ENCODE results near the gene CSRP2. TPM values are rescaled to one million over a fixed set of nuclear protein-coding genes. Genes with fewer than 3 reads are reported as not detected.

The CSRP2 gene
- polyA plus RNA-seq, 1 donor (not counting 4 experiments of a cell fraction or from before 2014, with no cell fraction given): 74.9 TPM

GRCh38 chr12:76914102-76914859, 35.5 kb upstream of the CSRP2 start:
- TF ChIP-seq EZH2 (IDR thresholded peaks at IDR 0.05; ENCODE audit: low read length) (no peak), CTCF (optimal IDR thresholded peaks at IDR 0.05 in 1 of 3, IDR thresholded peaks at IDR 0.05 in 1 of 3, conservative IDR thresholded peaks at IDR 0.05 in 1 of 3; ENCODE audit: extremely low read depth in 1 of 3, insufficient read depth in 2 of 3, low read length in 3 of 3) (no peak)
- dilution Hi-C loops (cut with MboI; ENCODE audit: extremely low pct_ligation_motif_present, low sequenced_read_pairs): no loop called here
- Histone ChIP-seq H3K27ac (ENCODE audit: control insufficient read depth, insufficient read depth, low read length) (no peak overlapping the region), H3K9me1 (ENCODE audit: control insufficient read depth, extremely low read depth, insufficient read depth, low read length) (no peaks in the 10 kb centered on the region), H2AFZ (ENCODE audit: control insufficient read depth, low read length) (no peak overlapping the region), H3K27me3 (ENCODE audit: control insufficient read depth, extremely low read depth, insufficient read depth, low read length) (peaks cover 2% of the 10 kb centered on the region), H3K36me3 (ENCODE audit: control insufficient read depth in 2 of 2, extremely low read depth in 1 of 2, insufficient read depth in 2 of 2, low read length in 2 of 2) (no peaks in the 10 kb centered on the region), H3K4me1 (ENCODE audit: control insufficient read depth, extremely low read depth, insufficient read depth, low read length) (no peaks in the 10 kb centered on the region), H3K9ac (ENCODE audit: control insufficient read depth, extremely low read depth, insufficient read depth, low read length) (no peak overlapping the region), H3K9me3 (ENCODE audit: control insufficient read depth, low read depth, low read length) (no peaks in the 10 kb centered on the region), H4K20me1 (ENCODE audit: control insufficient read depth, extremely low read depth, insufficient read depth, low read length) (no peaks in the 10 kb centered on the region), H3K79me2 (ENCODE audit: control insufficient read depth, insufficient read depth, low read length) (no peaks in the 10 kb centered on the region), H3K4me2 (ENCODE audit: control insufficient read depth, extremely low read depth, insufficient read depth, low read depth, low read length) (no peak overlapping the region), H3K4me3 (ENCODE audit: control insufficient read depth in 2 of 3, extremely low read depth in 1 of 3, insufficient read depth in 2 of 3, low read depth in 1 of 3, low read length in 3 of 3) (no peak overlapping the region)
- DNase-seq (ENCODE audit: low read depth, low spot score) (no peak), FAIRE-seq (no peak)

- Histone ChIP-seq H2AFZ (ENCODE audit: control insufficient read depth, low read length) (no peak overlapping the region), H3K27me3 (ENCODE audit: control insufficient read depth, extremely low read depth, insufficient read depth, low read length) (peaks cover 2% of the 10 kb centered on the region)
Measured at GRCh38 chr12:76909290-76909689, 30.5 kb upstream of the CSRP2 start.

More at GRCh38 chr12:76909290-76909689, 30.5 kb upstream of the CSRP2 start:
- no peaks in the 10 kb centered on the region for H3K36me3 ChIP-seq (ENCODE audit: control insufficient read depth in 2 of 2, extremely low read depth in 1 of 2, insufficient read depth in 2 of 2, low read length in 2 of 2)
- no peaks in the 10 kb centered on the region for H3K9me1 ChIP-seq (ENCODE audit: control insufficient read depth, extremely low read depth, insufficient read depth, low read length)
- H3K4me1 ChIP-seq (ENCODE audit: control insufficient read depth, extremely low read depth, insufficient read depth, low read length): no peaks in the 10 kb centered on the region
- no peak for TF ChIP-seq CTCF (optimal IDR thresholded peaks at IDR 0.05 in 1 of 3, IDR thresholded peaks at IDR 0.05 in 1 of 3, conservative IDR thresholded peaks at IDR 0.05 in 1 of 3; ENCODE audit: extremely low read depth in 1 of 3, insufficient read depth in 2 of 3, low read length in 3 of 3)
- no peak for FAIRE-seq
- dilution Hi-C loops (cut with MboI; ENCODE audit: extremely low pct_ligation_motif_present, low sequenced_read_pairs): no loop called here
- no peak overlapping the region for H3K4me2 ChIP-seq (ENCODE audit: control insufficient read depth, extremely low read depth, insufficient read depth, low read depth, low read length)
- DNase-seq (ENCODE audit: low read depth, low spot score): no peak
- H3K79me2 ChIP-seq (ENCODE audit: control insufficient read depth, insufficient read depth, low read length): no peaks in the 10 kb centered on the region
- no peak overlapping the region for H3K9ac ChIP-seq (ENCODE audit: control insufficient read depth, extremely low read depth, insufficient read depth, low read length)
- H3K27ac ChIP-seq (ENCODE audit: control insufficient read depth, insufficient read depth, low read length): no peak overlapping the region
- no peaks in the 10 kb centered on the region for H3K9me3 ChIP-seq (ENCODE audit: control insufficient read depth, low read depth, low read length)
- H4K20me1 ChIP-seq (ENCODE audit: control insufficient read depth, extremely low read depth, insufficient read depth, low read length): no peaks in the 10 kb centered on the region
- H3K4me3 ChIP-seq (ENCODE audit: control insufficient read depth in 2 of 3, extremely low read depth in 1 of 3, insufficient read depth in 2 of 3, low read depth in 1 of 3, low read length in 3 of 3): no peak overlapping the region

All from keratinocyte (primary cell).